HL-60/S4 treated with retinoic acid at 250 ng/mL for 4 days and 3 days (cell line): Measurements from ENCODE around the gene GET4.

Experiments used
- in situ Hi-C: fragments of 300-500 bp; cut with MboI; formaldehyde crosslinking; loops from 2 replicates; pipeline ENCODE4 v1.7.0; 2022; ENCODE audit warnings: low sequenced_read_pairs

Gene GET4

DNA sequence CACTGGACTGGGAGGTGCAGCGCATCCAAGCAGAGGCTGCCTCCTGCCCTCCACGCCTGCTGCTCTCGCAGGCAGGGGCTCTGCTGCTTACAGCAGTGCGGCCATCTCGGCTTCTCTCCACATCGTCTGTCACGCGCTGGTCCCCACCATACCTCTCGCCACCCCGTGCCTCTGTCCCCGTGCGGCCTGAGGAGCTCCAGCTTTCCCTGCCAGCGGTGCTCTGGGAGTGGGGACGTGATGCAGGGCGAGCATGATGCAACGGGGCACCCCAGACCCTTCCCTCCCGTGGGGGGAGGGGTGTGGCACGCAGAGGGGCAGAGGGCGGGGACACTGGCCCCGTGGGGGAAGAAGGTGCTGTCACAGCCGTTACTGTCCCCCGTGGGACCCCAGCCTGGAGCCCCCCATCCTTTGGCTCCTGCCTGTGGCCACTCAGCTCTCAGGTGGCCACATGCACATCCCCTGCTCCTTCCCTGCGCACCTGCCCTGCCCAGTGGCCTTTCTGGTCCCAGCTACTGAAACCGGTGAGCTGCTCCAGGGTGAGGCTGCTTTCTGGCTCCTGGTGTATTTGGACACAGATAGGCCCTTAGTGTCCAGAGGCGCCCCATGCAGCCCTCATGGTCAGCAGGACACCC is 9.0 kb downstream of the GET4 start:
- in situ Hi-C loops, result no loop called here

DNA sequence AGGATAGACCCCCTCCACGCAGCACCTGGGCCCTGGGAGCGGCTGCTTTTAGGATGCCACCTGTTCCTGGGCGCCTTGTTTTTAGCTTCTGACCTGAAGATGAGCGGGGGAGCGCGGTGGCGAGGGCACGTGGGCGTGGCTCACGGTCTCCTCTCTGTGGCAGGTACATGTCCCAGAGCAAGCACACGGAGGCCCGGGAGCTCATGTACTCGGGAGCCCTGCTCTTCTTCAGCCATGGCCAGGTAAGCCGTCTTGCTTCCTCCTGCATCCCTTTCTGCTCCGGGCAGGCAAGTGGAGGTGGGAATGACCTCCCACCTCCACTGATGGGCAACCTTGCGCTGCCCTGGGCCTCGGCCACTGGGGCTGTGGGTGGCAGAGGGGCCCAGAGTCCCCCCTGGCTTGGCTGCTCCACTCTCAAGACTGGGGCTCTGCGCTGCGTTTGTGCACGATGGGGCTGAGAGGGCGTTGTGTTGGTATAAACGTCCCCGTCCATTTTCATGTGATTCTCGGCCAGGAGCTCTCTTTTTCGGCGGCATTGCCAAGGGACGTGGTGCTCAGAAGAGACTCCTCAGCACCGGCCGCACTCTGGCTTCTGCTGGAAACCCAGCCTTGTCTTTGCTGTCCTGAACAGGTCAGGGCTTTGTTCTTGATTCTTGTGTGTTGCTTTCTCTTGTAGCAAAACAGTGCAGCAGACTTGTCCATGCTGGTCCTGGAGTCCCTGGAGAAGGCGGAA is 9.7 kb downstream of the GET4 start:
- in situ Hi-C loops, result no loop called here

DNA sequence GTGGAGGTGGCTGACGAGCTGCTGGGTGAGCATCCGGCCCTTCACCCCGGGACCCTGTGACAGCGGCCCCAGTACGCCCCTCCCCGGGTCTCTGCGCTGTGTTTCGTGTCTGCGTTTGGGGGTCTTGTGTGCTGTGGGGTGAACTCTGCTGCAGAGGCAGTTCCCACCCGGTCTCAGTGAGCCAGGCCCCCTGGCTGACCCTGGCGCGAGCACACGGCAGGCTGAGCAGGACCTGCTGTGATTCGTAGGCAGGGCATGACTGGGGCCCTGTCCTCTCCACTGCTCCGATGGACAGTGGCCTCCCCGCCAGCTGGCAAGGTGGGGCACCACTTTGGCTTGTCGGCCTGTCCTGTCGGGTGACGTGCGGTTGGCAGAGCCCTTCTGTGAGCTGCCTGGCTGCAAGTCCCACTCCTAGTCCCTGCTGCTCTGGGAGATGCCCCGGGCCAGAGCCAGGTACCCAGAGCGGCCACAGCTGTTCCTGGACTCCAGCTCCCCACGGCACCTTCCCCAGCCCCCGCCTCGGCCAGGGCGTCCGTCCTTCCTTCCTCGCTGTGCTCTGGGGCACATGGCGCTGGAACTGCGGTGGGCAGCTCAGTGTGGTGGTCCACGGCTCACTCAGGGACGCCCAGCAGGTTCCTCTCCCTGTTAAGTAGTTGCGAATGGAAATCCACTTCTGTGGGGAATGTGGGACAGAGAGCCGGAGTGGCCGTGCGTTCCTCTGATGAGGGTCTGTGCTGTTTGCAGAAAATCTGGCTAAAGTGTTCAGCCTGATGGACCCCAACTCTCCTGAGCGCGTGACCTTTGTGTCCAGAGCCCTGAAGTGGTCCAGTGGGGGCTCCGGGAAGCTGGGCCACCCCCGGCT is 10.5 kb downstream of the GET4 start:
- in situ Hi-C loops, result no loop called here

DNA sequence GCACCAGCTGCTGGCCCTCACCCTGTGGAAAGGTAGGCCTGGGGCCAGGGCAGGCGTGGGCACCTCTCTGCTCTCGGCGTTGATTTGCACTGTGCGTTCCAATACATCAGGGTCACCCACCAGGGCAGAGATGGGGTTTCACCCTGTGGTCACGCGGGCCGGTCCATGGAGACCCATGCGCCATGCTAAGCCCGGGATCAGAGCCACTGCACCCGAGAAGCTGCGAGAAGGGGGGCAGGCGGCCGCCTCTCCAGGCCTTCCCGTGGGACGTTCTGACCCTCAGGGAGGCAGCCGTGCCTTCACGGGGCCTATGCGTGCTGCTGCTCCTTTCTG is 11.1 kb downstream of the GET4 start:
- in situ Hi-C loops, result no loop called here

DNA sequence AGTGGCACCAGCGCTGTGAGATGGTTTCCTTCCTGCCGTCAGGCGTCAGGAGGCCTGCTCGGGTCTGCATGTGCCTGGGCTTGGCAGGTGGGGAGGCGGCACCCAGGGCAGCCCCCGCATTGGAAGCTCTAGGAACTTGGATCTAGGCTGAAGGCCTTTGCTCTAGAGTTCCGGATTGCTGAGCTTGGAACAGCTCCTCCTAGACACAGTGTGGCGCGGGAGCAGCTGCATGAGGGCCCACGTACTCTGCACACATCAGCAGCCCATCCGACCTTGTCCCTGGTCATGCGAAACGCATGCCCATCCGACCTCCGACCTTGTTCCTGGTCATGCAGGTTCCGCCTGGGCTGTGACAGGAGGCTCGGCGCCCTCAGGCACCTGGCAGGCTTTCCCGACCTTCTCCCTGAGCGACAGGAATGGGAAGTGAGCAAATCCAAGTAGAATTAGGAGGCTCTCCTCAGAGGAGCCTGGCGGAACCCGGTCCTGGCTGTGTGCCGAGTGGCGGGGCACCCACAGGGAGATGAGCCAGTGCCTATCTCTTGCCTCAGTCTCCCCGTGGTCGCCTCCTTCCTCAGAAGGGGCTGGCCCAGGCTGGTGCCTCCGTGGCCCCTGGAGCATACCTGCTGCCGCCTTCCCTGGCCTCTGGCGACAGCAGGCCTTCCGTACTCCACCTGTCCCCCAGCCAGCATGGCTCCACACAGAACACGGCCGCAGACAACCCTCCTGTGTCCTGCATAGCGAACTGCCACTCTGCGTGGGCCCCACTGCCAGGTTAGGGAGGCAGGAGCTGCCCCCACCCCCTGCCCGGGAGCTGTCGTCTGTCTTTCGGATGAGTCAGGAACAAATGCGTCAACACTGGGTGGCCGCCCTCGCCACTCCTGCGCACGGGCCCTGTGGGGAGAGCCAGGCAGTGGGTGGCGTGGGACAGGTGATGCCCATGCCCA is 12.0 kb downstream of the GET4 start:
- in situ Hi-C loops, result no loop called here

DNA sequence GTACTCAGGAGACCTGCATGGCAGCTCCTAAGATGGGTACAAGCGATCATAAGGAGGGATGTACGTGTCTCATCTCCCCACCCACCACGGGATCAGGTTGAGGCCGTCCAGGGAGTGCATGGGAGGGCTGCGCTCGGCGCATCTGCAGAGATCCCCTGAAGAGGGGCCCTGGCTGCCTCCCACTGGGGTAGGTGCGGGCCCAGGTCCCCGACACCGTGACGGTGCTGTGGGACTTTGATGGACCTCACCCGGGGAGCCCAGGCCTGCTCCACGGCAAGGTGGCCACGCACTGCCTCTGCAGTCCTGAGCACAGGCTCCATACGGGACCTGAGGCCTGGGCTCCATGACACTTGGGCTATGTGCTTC is 12.7 kb downstream of the GET4 start:
- in situ Hi-C loops, result no loop called here

DNA sequence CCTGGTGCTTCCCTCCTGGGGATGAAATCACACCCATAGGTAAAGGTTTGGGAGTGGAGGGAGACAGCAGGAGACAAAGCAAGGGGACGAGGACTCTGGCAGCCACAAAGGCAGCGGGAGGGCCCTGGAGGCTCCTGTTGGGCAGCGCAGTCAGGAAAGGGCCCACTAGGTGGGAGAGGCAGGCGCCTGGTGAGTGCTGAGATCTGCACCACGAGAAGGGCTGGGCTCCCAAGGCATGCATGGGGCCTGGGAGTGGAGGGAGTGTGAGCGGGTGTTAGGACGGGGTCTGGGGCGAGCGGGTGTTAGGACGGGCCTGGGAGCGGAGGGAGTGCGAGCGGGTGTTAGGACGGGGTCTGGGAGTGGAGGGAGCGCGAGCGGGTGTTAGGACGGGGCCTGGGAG is 13.0 kb downstream of the GET4 start:
- in situ Hi-C loops, result no loop called here

DNA sequence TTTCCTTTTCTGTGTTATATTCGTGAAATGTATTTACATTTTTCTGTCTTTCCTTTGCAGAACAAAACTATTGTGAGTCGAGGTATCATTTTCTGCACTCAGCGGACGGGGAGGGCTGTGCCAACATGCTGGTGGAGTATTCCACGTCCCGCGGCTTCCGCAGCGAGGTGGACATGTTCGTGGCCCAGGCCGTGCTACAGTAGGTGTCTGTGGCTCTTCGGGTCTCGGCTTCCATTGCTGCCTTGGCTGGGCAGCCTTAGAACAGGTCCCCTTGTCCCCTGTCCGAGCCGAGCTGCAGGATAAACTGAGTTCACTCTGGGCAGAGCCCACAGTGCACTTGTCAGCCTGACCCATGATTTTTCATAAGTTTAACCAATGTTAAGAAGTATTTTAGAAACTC is 14.5 kb downstream of the GET4 start:
- in situ Hi-C loops, result no loop called here

DNA sequence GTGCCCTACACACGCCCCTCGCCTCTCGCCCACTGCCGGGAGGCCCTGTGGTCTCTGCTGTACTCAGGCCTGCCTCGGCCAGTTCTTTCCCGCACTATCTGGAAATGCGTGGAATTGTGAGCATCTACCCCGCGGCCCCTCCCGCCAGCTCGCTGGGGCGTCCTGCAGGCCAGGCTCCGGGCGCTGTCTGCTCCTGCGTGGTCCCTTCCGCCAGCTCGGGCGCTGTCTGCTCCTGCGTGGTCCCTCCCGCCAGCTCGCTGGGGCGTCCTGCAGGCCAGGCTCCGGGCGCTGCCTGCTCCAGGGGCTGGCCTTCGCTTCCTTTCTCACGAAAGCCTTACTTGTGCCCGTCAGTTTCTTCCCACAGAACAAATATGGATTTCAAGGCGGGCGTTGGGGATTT is 14.9 kb downstream of the GET4 start:
- in situ Hi-C loops, result no loop called here

DNA sequence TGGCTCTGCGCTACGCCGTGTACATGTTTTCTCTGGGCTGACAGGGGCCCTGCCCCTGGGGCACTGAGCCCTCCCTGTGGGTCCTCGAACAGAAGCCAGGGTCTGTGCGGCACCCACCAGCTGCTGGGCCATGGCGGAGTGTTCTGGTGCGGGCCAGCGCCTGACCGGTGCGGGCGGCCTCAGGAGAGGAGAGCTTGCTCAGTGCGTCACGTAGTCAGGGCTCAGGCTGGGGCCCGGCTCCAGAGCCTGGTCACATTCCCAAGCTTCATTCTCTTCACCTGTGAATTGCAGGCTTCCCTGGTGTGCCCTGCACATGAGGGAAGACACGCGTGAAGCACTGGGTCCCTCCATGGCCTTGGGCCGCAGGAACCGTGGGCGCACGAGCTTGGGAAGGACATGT is 15.5 kb downstream of the GET4 start:
- in situ Hi-C loops, result no loop called here

DNA sequence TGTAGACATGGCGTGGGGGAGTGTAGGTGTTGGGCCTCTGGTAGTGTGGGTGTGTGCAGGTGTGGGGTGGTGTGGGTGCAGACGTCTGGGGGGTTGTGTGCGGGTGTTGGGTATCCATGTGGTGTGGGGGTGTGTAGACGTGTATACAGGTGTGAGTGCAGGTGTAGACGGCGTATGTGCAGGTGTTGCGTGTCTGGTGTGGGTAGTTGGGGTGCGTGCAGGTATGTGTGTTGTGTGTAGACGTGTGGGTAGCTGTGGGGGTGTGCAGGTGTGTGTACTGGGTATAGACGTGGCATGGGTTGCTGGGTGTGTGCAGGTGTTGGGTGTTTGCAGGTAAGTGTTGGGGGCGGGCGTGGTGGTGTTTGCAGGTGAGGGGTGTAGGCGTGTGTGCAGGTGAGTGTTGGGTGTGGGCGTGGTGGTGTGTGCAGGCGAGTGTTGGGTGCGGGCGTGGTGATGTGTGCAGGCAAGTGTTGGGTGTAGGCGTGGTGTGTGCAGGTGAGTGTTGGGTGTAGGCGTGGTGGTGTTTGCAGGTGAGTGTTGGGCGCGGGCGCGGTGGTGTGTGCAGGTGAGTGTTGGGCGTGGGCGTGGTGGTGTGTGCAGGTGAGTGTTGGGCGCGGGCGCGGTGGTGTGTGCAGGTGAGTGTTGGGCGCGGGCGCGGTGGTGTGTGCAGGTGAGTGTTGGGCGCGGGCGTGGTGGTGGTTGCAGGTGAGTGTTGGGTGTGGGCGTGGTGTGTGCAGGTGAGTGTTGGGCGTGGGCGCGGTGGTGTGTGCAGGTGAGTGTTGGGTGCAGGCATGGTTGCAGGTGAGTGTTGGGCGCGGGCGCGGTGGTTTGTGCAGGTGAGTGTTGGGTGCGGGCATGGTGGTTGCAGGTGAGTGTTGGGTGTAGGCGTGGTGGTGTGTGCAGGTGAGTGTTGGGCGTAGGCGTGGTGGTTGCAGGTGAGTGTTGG is 16.6 kb downstream of the GET4 start:
- in situ Hi-C loops, result no loop called here

DNA sequence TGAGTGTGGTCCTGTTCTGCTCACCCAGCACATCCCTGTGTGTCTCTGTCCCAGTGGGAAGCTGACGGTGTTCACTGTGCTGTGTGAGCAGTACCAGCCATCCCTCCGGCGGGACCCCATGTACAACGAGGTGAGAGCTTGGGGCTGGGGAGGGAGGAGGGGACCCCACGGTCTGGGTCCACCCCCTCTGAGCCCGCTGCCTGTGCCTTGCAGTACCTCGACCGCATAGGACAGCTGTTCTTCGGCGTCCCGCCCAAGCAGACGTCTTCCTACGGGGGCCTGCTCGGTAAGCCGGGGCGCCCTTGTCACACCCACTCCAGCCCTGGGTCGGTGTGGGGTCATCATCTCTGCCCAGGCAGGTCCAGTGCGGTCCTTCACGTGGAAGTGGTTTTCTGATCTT is 17.3 kb downstream of the GET4 start:
- in situ Hi-C loops, result no loop called here

DNA sequence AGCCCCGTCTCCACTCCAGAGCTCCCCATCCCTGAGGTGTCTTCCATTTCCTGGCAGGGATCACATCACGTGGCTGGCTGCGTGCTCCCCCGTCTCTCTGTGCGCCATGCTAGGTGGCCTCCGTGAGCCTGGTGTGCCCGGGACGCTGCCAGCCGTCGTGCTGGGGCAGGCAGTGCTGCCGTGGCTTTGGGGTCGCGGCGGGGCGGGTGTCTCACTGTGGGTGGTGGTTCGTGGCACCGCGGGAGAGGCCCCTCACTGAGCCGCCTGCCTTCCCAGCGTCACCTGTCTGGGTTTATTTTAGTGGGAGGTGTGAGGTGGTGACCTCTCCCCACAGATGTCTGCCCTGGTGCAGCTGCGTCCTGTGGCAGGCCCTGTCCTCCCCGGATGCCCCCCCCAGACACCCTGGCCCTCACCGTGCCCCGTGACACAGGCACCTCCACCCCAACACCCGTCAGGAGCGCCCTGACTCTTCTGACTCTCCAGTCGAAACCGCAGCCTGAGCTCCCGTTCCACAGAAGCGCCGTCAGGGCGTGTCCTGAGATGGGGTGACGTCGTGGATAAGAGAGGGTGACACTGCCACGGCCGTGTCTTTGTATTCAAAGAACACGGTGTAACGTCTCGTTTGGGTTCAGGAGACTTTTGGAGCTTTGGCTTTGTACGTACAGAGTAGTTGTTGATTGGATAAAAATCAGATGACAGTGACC is 18.0 kb downstream of the GET4 start:
- in situ Hi-C loops, result no loop called here

DNA sequence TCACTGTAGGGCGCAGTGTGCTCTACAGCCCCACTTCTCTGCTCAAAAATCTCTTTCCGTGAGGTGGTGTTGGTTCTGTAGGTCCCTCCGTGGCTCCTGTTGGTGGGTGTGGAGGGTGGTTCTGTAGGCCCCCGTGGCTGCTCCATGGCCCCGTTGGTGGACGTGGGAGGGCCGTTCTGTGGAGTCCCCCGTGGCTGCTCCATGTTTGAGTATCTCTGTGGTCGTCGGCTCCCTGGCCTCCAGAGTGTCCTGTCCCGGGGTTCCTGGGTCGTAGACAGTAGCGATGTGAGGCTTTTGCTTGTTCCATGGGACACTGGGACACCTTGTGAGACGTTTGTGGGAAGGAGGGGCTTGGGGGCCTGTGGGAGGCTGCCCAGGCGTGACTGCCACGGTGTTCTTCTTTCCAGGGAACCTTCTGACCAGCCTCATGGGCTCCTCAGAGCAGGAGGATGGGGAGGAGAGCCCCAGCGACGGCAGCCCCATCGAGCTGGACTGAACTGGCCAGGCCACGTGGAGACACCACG is 18.6 kb downstream of the GET4 start:
- in situ Hi-C loops, result no loop called here

DNA sequence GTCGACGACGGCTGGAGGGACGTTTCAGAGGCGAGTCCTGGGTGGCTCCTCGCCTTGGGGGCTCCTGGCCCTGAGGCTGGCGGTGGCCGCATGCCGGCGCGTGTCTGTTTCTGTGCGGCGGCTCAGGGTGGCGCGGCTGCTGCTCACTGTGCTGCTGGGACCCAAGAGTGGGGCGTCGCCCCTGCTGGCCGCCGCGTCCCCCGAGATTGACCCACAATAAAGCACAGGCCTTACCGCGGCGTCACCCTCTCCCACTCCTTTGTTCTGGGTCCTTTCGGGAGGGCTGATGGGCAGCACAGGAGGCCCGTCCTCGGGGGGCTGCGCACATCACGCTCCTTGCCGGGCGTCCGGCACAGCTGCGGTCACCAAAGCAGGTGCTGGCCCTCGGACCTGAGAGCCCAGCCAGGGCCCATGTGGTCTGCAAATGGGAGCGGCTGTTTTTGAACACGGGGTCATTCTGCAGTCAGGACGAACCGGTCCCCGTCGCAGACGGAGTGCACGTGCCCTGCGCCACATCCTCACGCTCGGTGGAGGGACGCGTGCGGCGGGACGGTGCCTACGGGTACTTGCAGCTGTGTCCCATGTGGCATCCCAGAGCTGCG is 19.2 kb downstream of the GET4 start:
- in situ Hi-C loops, result no loop called here

DNA sequence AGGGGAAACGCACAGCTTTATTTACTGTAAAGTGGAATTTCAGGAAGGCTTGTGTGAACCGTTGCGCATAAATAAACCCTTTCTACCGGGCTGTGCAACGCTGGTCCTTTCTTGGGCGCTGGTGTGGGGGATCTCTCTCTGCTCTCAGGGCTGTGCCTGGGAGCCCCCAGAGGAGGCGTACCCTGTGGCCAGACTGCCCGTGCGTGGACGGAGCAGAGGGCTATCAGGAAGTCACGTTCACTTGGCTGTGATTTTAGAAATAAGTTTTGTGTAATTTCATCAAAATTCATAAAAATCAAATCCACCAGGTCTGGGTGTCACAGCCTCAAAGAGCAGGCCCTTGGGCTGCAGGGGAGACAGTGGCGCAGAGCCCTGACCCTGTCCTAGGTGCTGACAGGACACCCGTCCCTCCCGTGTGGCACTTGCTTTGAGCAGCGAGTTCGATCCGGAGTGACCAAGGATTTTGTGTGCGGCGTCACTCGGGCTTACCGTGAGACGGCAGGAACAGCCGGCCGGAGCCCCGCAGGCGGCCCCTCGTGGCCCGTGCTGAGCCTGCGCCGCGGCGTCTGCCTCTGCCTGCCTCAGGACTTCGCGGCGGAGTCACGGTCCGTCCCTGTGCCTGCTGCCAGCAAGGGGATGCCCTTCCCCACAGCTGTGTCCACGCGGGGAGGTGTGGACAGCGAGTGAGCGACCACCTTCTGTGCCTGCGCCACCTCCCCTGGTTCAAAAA is 20.2 kb downstream of the GET4 start:
- in situ Hi-C loops, result no loop called here

DNA sequence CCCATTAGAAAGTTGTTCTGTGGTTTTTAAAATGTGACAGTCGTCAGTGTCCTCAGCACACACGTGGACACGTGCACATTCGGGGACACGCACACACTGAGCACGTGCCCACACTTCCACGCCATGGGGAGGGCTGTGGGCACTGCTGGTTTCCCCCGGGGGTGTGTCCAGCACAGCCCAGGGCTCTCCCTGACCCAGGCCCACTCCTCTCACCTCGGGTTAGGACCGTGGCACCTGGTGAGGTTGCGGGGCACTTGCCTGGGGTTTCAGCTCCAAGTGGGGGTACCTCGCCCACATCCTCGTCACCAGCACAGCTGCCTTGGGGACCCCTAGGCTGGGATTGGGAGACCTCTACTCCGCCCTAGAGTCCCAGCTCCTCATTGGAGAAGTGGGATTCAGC is 20.7 kb downstream of the GET4 start:
- in situ Hi-C loops, result no loop called here

DNA sequence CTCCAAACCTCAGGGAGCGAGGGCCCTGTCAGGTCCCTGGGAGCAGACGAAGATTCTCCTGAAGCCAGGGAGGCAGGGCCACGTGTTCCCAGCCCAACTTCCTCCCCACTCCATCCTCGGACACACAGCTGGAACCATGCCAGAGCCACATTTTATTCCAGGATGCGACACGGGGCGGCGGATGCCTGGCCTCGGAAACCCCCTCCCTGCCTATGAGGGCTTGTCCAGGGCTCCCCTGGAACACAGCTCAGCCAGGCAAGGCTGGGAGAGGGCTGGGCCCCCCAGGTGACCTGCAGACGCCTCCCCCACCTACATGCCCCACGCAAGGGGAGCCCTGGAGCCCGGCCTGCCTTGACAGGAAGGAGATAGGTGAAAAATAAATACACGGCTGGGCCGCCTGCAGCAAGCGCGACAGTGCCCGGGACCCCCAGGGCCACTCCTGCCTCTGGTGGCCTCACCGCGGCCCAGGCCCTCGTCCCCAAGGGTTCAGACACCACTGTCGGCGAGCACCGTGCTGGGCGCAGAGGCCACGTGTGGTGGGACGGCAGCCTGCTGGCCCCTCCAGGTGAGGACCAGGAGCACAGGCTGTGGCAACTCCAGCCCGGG is 21.5 kb downstream of the GET4 start:
- in situ Hi-C loops, result no loop called here
